ENCODE measurements around the gene NES. TPM values are rescaled to one million over a fixed set of nuclear protein-coding genes. Genes with fewer than 3 reads are reported as not detected.

Gene NES
- total RNA-seq, 1 donor, result 44.5 TPM

- DNase-seq (ENCODE audit: low read depth), result no peak
- no peak for TF ChIP-seq CTCF (IDR thresholded peaks at IDR 0.05; ENCODE audit: insufficient read depth, low read length)
- peak overlapping the region; percentile 79 for H3K4me3 ChIP-seq (ENCODE audit: low read depth, low read length)
Measured at GRCh38 chr1:156703741-156704140, 26.5 kb upstream of the NES start.

GRCh38 chr1:156703336-156703735 lies 26.1 kb upstream of the NES start:
- peak overlapping the region; percentile 79 for H3K4me3 ChIP-seq (ENCODE audit: low read depth, low read length)
- no peak for TF ChIP-seq CTCF (IDR thresholded peaks at IDR 0.05; ENCODE audit: insufficient read depth, low read length)
- DNase-seq (ENCODE audit: low read depth), result no peak

GRCh38 chr1:156700736-156701531 lies 23.7 kb upstream of the NES start:
- no peak for TF ChIP-seq CTCF (IDR thresholded peaks at IDR 0.05; ENCODE audit: insufficient read depth, low read length)
- no peak for DNase-seq (ENCODE audit: low read depth)
- H3K4me3 ChIP-seq (ENCODE audit: low read depth, low read length), result no peak overlapping the region

- no peak overlapping the region for H3K4me3 ChIP-seq (ENCODE audit: low read depth, low read length)
- no peak for TF ChIP-seq CTCF (IDR thresholded peaks at IDR 0.05; ENCODE audit: insufficient read depth, low read length)
- DNase-seq (ENCODE audit: low read depth), result no peak
Measured at GRCh38 chr1:156698995-156699394, 21.8 kb upstream of the NES start.

- H3K4me3 ChIP-seq (ENCODE audit: low read depth, low read length), result no peak overlapping the region
- no peak for DNase-seq (ENCODE audit: low read depth)
- TF ChIP-seq CTCF (IDR thresholded peaks at IDR 0.05; ENCODE audit: insufficient read depth, low read length), result no peak
Measured at GRCh38 chr1:156697481-156697880, 20.3 kb upstream of the NES start.

- H3K4me3 ChIP-seq (ENCODE audit: low read depth, low read length), result no peak overlapping the region
- no peak for TF ChIP-seq CTCF (IDR thresholded peaks at IDR 0.05; ENCODE audit: insufficient read depth, low read length)
- DNase-seq (ENCODE audit: low read depth), result no peak
Measured at GRCh38 chr1:156696755-156697154, 19.5 kb upstream of the NES start.

- DNase-seq (ENCODE audit: low read depth), result no peak
- TF ChIP-seq CTCF (IDR thresholded peaks at IDR 0.05; ENCODE audit: insufficient read depth, low read length), result no peak
- no peak overlapping the region for H3K4me3 ChIP-seq (ENCODE audit: low read depth, low read length)
Measured at GRCh38 chr1:156694690-156694962, 17.4 kb upstream of the NES start.
